ENCODE data around the gene UPK1A.

UPK1A gene

GRCh38 chr19:35708391-35708790 lies 42.1 kb downstream of the UPK1A start:
- TF ChIP-seq POLR2A (IDR thresholded peaks at IDR 0.05; ENCODE audit: extremely low read depth, insufficient read length), result no peak
- TF ChIP-seq CTCF (IDR thresholded peaks at IDR 0.05; ENCODE audit: low read depth, low read length), result no peak
- TF ChIP-seq MYC (IDR thresholded peaks at IDR 0.05; ENCODE audit: low read depth, low read length), result no peak
- no peak for TF ChIP-seq MAX (IDR thresholded peaks at IDR 0.05; ENCODE audit: low read depth, low read length)
- no peak for DNase-seq (ENCODE audit: low read depth)
- no peak overlapping the region for H3K4me3 ChIP-seq (ENCODE audit: low read depth, low read length)

- no peak overlapping the region for H3K4me3 ChIP-seq (ENCODE audit: low read depth, low read length)
- no peak for DNase-seq (ENCODE audit: low read depth)
- no peak for TF ChIP-seq CTCF (IDR thresholded peaks at IDR 0.05; ENCODE audit: low read depth, low read length)
- TF ChIP-seq POLR2A (IDR thresholded peaks at IDR 0.05; ENCODE audit: extremely low read depth, insufficient read length), result no peak
- no peak for TF ChIP-seq MYC (IDR thresholded peaks at IDR 0.05; ENCODE audit: low read depth, low read length)
- TF ChIP-seq MAX (IDR thresholded peaks at IDR 0.05; ENCODE audit: low read depth, low read length), result no peak
These were observed 44.7 kb downstream of the UPK1A start for GRCh38 chr19:35710784-35711723.

GRCh38 chr19:35712567-35713505 lies 46.5 kb downstream of the UPK1A start:
- no peak for TF ChIP-seq POLR2A (IDR thresholded peaks at IDR 0.05; ENCODE audit: extremely low read depth, insufficient read length)
- TF ChIP-seq MYC (IDR thresholded peaks at IDR 0.05; ENCODE audit: low read depth, low read length), result no peak
- TF ChIP-seq CTCF (IDR thresholded peaks at IDR 0.05; ENCODE audit: low read depth, low read length), result no peak
- no peak for TF ChIP-seq MAX (IDR thresholded peaks at IDR 0.05; ENCODE audit: low read depth, low read length)
- no peak overlapping the region for H3K4me3 ChIP-seq (ENCODE audit: low read depth, low read length)
- DNase-seq (ENCODE audit: low read depth), result no peak

- no peak for DNase-seq (ENCODE audit: low read depth)
- TF ChIP-seq CTCF (IDR thresholded peaks at IDR 0.05; ENCODE audit: low read depth, low read length) (no peak), MYC (IDR thresholded peaks at IDR 0.05; ENCODE audit: low read depth, low read length) (no peak), MAX (IDR thresholded peaks at IDR 0.05; ENCODE audit: low read depth, low read length) (no peak), POLR2A (IDR thresholded peaks at IDR 0.05; ENCODE audit: extremely low read depth, insufficient read length) (no peak)
- no peak overlapping the region for H3K4me3 ChIP-seq (ENCODE audit: low read depth, low read length)
These were observed 47.2 kb downstream of the UPK1A start for GRCh38 chr19:35713506-35713850.

- no peak overlapping the region for H3K4me3 ChIP-seq (ENCODE audit: low read depth, low read length)
- no peak for DNase-seq (ENCODE audit: low read depth)
- TF ChIP-seq POLR2A (IDR thresholded peaks at IDR 0.05; ENCODE audit: extremely low read depth, insufficient read length), result no peak
These were observed 47.7 kb downstream of the UPK1A start for GRCh38 chr19:35713904-35714495.

Data from NB4 (cell line).